GM23248 (cell line): ENCODE results near the gene UBE2R2. TPM values are rescaled to one million over a fixed set of nuclear protein-coding genes. Genes with fewer than 3 reads are reported as not detected.
"Not testable (repeated sequence)": the region's sequence is repeated elsewhere in the genome, so short reads cannot be mapped to it uniquely, and the experiment has no call there.

Experiments used
- DNase-seq: peaks from one replicate; pipeline ENCODE4 v3.0.0-alpha.2; 2015
- H2AFZ ChIP-seq: fragments of 200-600 bp; sonication (generic); 2 replicates; pipeline ENCODE4 v1.6.1; 2016; ENCODE audit warnings: antibody characterized with exemption
- H3F3A ChIP-seq: fragments of 200-600 bp; sonication (generic); 2 replicates; pipeline ENCODE4 v1.6.1; 2016; ENCODE audit warnings: mild to moderate bottlenecking, antibody characterized with exemption, mixed run types; ENCODE audit not compliant: insufficient read depth
- H3K27ac ChIP-seq: fragments of 200-600 bp; sonication (generic); 2 replicates; pipeline ENCODE4 v1.5.1; 2016; ENCODE audit warnings: mild to moderate bottlenecking
- H3K27me3 ChIP-seq: fragments of 200-600 bp; sonication (generic); replicated peaks from 2 replicates; pipeline ENCODE4 v1.6.1; 2016; ENCODE audit warnings: mild to moderate bottlenecking; ENCODE audit not compliant: insufficient read depth
- H3K36me3 ChIP-seq: fragments of 200-600 bp; sonication (generic); 2 replicates; pipeline ENCODE4 v1.6.1; 2016; ENCODE audit warnings: low read depth, mild to moderate bottlenecking
- H3K4me1 ChIP-seq: fragments of 200-600 bp; sonication (generic); 2 replicates; pipeline ENCODE4 v1.6.1; 2016; ENCODE audit warnings: mild to moderate bottlenecking; ENCODE audit not compliant: insufficient read depth
- H3K4me2 ChIP-seq: fragments of 200-600 bp; sonication (generic); one replicate; pipeline ENCODE4 v1.6.1; 2016; ENCODE audit warnings: mild to moderate bottlenecking; ENCODE audit not compliant: unreplicated experiment
- H3K4me3 ChIP-seq: fragments of 200-600 bp; sonication (generic); 2 replicates; pipeline ENCODE4 v1.5.1; 2016; ENCODE audit warnings: mild to moderate bottlenecking
- H3K79me2 ChIP-seq: fragments of 200-600 bp; sonication (generic); 2 replicates; pipeline ENCODE4 v1.6.1; 2016; ENCODE audit warnings: mild to moderate bottlenecking; ENCODE audit not compliant: insufficient read depth
- H3K9ac ChIP-seq: fragments of 200-600 bp; sonication (generic); 2 replicates; pipeline ENCODE4 v1.6.1; 2016; ENCODE audit warnings: mild to moderate bottlenecking
- H3K9me2 ChIP-seq: fragments of 200-600 bp; sonication (generic); 2 replicates; pipeline ENCODE4 v1.6.1; 2016; ENCODE audit warnings: mixed run types, mild to moderate bottlenecking, moderate library complexity; ENCODE audit not compliant: insufficient read depth
- H3K9me3 ChIP-seq: fragments of 200-600 bp; sonication (generic); one replicate; pipeline ENCODE4 v1.6.1; 2017; ENCODE audit warnings: low read depth
- H4K20me1 ChIP-seq: fragments of 200-600 bp; sonication (generic); 2 replicates; pipeline ENCODE4 v1.6.0; 2016; ENCODE audit not compliant: insufficient read depth
- EZH2 ChIP-seq: fragments of 200-600 bp; sonication (generic); IDR thresholded peaks from 2 replicates; pipeline ENCODE4 v1.6.1; 2018; ENCODE audit warnings: antibody characterized with exemption, mild to moderate bottlenecking; ENCODE audit not compliant: insufficient read depth, poor library complexity, severe bottlenecking
- EZH2phosphoT487 ChIP-seq: fragments of 200-600 bp; sonication (generic); IDR thresholded peaks from 2 replicates; pipeline ENCODE4 v1.6.1; 2018; ENCODE audit warnings: antibody characterized with exemption, moderate library complexity, mild to moderate bottlenecking, low read depth; ENCODE audit not compliant: insufficient read depth
- WGBS, 2 experiments: methylation state at CpG; one replicate each; pipeline ENCODE4 v1.1.6; 2015 to 2017; ENCODE audit warnings: low lambda C conversion rate in 2 of 2, low coverage in 1 of 2; ENCODE audit errors: missing lambda C conversion rate in 2 of 2; 5-methylcytosine and 5-hydroxymethylcytosine counted together
- in situ Hi-C: fragments of 300-500 bp; cut with MboI; formaldehyde crosslinking; loops from 2 replicates; pipeline ENCODE4 v1.15.0; 2020
- polyA plus RNA-seq: library from polyadenylated mRNA; unstranded; fragments of >200 nt; fragmentation: Nextera tagmentation; extraction: Ambion mirVana; gene quantifications from 2 replicates; pipeline ENCODE4 v1.2.1, GENCODE V29; 2016
- small RNA-seq: library from RNA; depleted of rRNA; stranded (forward); fragments of <200 nt; gene quantifications from one replicate; pipeline ENCODE3, GENCODE V24; 2014; ENCODE audit warnings: low read depth, low replicate concordance
- total RNA-seq: library from RNA; depleted of rRNA; stranded (reverse); fragments of >200 nt; shearing (Covaris generic); gene quantifications from 2 replicates; pipeline ENCODE4 v1.2.3, GENCODE V29; 2014; rRNA removed

UBE2R2 gene
- total and polyA plus RNA-seq, 2 experiments from 2014 or later = 16.0 to 18.9 TPM

DNA sequence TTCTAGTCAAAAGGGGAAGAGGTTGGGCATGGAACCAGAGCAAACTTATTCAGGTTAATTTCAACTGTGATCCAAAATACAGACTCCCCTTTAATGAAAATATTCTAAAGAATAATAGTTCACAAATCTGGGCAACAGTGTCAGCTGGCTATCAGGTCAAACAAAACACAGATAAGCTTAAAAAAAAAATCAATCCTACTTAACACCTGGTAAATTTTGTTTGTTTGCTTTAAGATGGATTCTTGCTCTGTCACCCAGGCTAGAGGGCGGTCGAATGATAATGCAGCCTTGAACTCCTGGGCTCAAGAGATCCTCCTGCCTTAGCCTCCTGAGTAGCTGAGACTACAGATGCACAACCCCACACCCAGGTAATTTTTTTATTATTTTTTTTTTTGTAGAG, 142.8 kb downstream of the UBE2R2 start:
- no peaks in the 10 kb centered on the region for H3K4me1 ChIP-seq
- no peak overlapping the region for H3K4me3 ChIP-seq
- H3K27ac ChIP-seq = no peak overlapping the region
- H3K79me2 ChIP-seq = no peaks in the 10 kb centered on the region; the same call in 1 of the 2 replicates
- H3K9ac ChIP-seq = no peak overlapping the region
- H4K20me1 ChIP-seq = no peaks in the 10 kb centered on the region
- peaks cover 18% of the 10 kb centered on the region for H3K36me3 ChIP-seq
- no peaks in the 10 kb centered on the region for H3K9me3 ChIP-seq
- peaks cover 4% of the 10 kb centered on the region; the same call in 1 of the 2 replicates for H3F3A ChIP-seq
- H3K9me2 ChIP-seq = no peaks in the 10 kb centered on the region
- no peak overlapping the region for H2AFZ ChIP-seq
- H3K4me2 ChIP-seq = no peak overlapping the region
- WGBS, 2 experiments = 93 to 97% methylated on average over 2 of the region's 2 CpGs
- DNase-seq = no peak
- no peaks in the 10 kb centered on the region for H3K27me3 ChIP-seq
- TF ChIP-seq EZH2 (no peak), EZH2phosphoT487 (no peak)
- in situ Hi-C loops = no loop called here

DNA sequence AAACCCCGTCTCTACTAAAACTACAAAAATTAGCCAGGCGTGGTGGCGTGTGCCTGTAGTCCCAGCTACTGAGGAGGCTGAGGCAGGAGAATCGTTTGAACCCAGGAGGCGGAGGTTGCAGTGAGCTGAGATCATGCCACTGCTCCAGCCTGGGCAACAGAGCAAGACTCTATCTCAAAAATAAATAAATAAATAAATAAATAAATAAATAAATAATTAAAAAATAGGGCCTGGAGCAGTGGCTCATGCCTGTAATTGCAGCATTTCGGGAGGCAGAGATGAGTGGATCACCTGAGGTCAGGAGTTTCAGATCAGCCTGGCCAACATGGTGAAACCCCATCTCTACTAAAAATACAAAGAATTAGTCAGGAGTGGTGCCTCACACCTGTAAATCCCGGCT, 145.5 kb downstream of the UBE2R2 start:
- in situ Hi-C loops, H3K4me2 ChIP-seq: not testable (repeated sequence)
- 91 to 95% methylated on average over 7 of the region's 7 CpGs for WGBS, 2 experiments

DNA sequence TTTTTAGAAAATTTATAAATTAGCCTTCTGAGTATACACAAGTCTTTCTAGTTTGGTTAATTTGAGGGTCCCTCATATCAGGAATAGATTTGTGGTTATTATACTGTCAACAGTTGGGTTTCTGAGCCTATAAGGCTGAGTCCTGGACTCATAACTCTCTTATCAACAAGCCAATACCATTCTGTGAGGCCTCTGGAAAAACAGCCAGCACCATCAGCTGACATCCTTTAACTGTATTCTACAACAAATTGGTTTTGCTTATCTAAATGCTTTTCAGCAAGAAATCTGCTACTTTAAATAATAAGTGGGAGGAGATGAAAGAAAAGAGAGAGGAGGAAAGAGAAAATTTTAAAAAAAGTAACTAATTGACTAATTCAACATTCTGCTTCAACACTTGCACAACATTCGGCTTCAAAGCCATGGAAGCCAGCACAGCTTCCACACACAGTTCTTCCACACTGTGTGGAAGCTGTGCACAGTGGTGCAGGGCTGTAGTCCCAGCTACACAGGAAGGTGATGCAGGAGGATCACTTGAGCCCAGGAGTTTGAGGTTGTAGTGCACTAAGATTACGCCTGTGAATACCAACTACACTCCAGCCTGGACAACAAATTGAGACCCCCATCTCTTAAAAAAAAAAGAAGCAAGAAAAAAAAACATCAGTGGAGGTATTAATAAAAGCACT, 147.3 kb downstream of the UBE2R2 start:
- H3K9me2 ChIP-seq = no peaks in the 10 kb centered on the region
- DNase-seq = no peak
- 95 to 96% methylated on average over 2 of the region's 2 CpGs for WGBS, 2 experiments
- H3K9me3 ChIP-seq = no peaks in the 10 kb centered on the region
- H3K4me2 ChIP-seq = no peak overlapping the region
- H3K27me3 ChIP-seq = no peaks in the 10 kb centered on the region
- H3K4me3 ChIP-seq = no peak overlapping the region
- no peak for TF ChIP-seq EZH2phosphoT487
- no peak for TF ChIP-seq EZH2
- peaks cover 23% of the 10 kb centered on the region for H3K36me3 ChIP-seq
- no peak overlapping the region for H2AFZ ChIP-seq
- no peaks in the 10 kb centered on the region for H3K4me1 ChIP-seq
- H3K9ac ChIP-seq = no peak overlapping the region
- H3K79me2 ChIP-seq = no peaks in the 10 kb centered on the region
- H3F3A ChIP-seq = peaks cover 4% of the 10 kb centered on the region; the same call in 1 of the 2 replicates
- no peak overlapping the region for H3K27ac ChIP-seq
- H4K20me1 ChIP-seq = no peaks in the 10 kb centered on the region
- in situ Hi-C loops = no loop called here

More for the DNA sequence above, 145.5 kb downstream of the UBE2R2 start:
- H4K20me1 ChIP-seq, H3K4me3 ChIP-seq, H2AFZ ChIP-seq, H3K27ac ChIP-seq, H3K79me2 ChIP-seq, H3K9me3 ChIP-seq, H3K9ac ChIP-seq, H3K27me3 ChIP-seq, H3K9me2 ChIP-seq, H3K4me1 ChIP-seq, DNase-seq, H3F3A ChIP-seq: not testable (repeated sequence)
- H3K36me3 ChIP-seq = peaks cover 26% of the 10 kb centered on the region

Small RNA genes lying within 50 kb of the gene (small RNA-seq; reads per million reads assigned to genes)
- gene RF00019 (not detected), gene RNU4ATAC11P (not detected), gene SNORD121A (11.8 reads per million, percentile 85 among the genes with 10 or more reads in this experiment), gene SNORD121B (not detected)

Other genes starting within 250 kb of the UBE2R2 start
- 15.1 and 30.7 TPM in 2 replicates for gene PRSS3, start 21.6 kb upstream of the UBE2R2 start, total RNA-seq
- 48.2 and 53.3 TPM in 2 replicates for gene PRSS3, start 21.6 kb upstream of the UBE2R2 start, polyA plus RNA-seq
- 13.0 and 13.3 TPM in 2 replicates for gene UBAP2, start 231.7 kb downstream of the UBE2R2 start, total RNA-seq
- 12.5 and 13.9 TPM in 2 replicates for gene UBAP2, start 231.7 kb downstream of the UBE2R2 start, polyA plus RNA-seq